Measurements from ENCODE around the gene KLHDC7A. TPM values are rescaled to one million over a fixed set of nuclear protein-coding genes. Genes with fewer than 3 reads are reported as not detected.

KLHDC7A gene
- total RNA-seq, 1 donor from 2014 or later: not detected

DNA sequence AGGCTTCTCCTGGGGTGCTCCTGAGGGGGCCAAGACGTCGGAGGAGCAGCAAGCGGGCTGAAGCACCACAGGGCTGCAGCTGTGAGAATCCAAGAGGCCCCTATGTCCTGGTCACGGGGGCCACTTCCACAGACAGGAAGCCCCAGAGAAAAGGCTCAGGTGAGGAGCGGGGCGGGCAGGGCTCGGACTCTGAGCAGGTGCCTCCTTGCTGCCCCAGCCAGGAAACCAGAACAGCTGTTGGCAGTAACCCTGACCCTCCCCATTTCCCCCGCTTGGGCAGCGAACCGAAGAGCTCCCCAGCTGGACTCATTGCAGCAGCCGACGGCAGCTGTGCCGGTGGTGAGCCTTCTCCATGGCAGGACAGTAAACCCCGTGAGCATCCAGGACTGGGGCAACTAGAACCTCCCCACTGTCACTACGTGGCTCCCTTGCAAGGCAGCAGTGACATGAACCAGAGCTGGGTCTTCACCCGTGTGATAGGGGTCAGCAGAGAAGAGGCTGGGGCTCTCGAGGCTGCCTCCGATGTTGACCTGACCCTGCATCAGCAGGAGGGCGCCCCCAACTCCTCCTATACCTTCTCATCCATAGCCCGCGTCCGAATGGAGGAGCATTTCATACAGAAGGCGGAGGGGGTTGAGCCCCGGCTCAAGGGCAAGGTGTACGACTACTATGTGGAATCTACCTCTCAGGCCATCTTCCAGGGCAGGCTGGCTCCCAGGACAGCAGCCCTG, 625 bp downstream of the KLHDC7A start:
- TF ChIP-seq POLR2A (IDR thresholded peaks at IDR 0.05) (no peak), POLR2AphosphoS5 (IDR thresholded peaks at IDR 0.05; ENCODE audit: insufficient read depth in 1 of 2, low read depth in 1 of 2) (no peak)
- TF ChIP-seq, protein P1, sequence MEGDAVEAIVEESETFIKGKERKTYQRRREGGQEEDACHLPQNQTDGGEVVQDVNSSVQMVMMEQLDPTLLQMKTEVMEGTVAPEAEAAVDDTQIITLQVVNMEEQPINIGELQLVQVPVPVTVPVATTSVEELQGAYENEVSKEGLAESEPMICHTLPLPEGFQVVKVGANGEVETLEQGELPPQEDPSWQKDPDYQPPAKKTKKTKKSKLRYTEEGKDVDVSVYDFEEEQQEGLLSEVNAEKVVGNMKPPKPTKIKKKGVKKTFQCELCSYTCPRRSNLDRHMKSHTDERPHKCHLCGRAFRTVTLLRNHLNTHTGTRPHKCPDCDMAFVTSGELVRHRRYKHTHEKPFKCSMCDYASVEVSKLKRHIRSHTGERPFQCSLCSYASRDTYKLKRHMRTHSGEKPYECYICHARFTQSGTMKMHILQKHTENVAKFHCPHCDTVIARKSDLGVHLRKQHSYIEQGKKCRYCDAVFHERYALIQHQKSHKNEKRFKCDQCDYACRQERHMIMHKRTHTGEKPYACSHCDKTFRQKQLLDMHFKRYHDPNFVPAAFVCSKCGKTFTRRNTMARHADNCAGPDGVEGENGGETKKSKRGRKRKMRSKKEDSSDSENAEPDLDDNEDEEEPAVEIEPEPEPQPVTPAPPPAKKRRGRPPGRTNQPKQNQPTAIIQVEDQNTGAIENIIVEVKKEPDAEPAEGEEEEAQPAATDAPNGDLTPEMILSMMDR (IDR thresholded peaks at IDR 0.05): no peak
- H3K9me3 ChIP-seq: no peaks in the 10 kb centered on the region
- H3K27me3 ChIP-seq: no peaks in the 10 kb centered on the region
- H3K27ac ChIP-seq: no peak overlapping the region
- intact Hi-C loops (cut with DNase I): no loop called here
- H3K4me3 ChIP-seq: no peak overlapping the region
- no peaks in the 10 kb centered on the region for H3K36me3 ChIP-seq
- H3K4me1 ChIP-seq: no peaks in the 10 kb centered on the region
- no peak for DNase-seq (ENCODE audit: extremely low spot score in 2 of 2)

DNA sequence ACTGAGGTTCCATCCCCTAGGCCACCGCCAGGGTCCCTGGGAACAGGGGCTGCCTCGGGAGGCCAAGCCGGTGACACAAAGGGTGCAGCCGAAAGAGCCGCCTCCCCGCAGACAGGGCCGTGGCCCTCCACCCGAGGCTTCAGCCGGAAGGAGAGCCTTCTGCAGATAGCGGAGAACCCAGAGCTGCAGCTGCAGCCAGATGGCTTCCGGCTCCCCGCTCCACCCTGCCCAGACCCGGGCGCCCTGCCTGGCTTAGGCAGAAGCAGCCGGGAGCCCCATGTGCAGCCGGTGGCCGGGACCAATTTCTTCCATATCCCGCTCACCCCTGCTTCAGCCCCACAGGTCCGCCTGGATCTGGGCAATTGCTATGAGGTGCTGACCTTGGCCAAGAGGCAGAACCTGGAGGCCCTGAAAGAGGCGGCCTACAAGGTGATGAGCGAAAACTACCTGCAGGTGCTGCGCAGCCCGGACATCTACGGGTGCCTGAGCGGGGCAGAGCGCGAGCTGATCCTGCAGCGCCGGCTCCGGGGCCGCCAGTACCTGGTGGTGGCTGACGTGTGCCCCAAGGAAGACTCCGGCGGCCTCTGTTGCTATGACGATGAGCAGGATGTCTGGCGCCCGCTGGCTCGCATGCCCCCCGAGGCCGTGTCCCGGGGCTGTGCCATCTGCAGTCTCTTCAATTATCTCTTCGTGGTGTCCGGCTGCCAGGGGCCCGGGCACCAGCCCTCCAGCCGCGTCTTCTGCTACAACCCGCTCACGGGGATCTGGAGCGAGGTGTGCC, 1.4 kb downstream of the KLHDC7A start:
- no peaks in the 10 kb centered on the region for H3K36me3 ChIP-seq
- no peaks in the 10 kb centered on the region for H3K9me3 ChIP-seq
- no peak for DNase-seq (ENCODE audit: extremely low spot score in 2 of 2)
- no peak overlapping the region for H3K27ac ChIP-seq
- TF ChIP-seq, protein P1 (IDR thresholded peaks at IDR 0.05): no peak
- TF ChIP-seq POLR2AphosphoS5 (IDR thresholded peaks at IDR 0.05; ENCODE audit: insufficient read depth in 1 of 2, low read depth in 1 of 2): no peak
- no peak for TF ChIP-seq POLR2A (IDR thresholded peaks at IDR 0.05)
- no peak overlapping the region for H3K4me3 ChIP-seq
- no peaks in the 10 kb centered on the region for H3K4me1 ChIP-seq
- intact Hi-C loops (cut with DNase I): no loop called here
- H3K27me3 ChIP-seq: no peaks in the 10 kb centered on the region

DNA sequence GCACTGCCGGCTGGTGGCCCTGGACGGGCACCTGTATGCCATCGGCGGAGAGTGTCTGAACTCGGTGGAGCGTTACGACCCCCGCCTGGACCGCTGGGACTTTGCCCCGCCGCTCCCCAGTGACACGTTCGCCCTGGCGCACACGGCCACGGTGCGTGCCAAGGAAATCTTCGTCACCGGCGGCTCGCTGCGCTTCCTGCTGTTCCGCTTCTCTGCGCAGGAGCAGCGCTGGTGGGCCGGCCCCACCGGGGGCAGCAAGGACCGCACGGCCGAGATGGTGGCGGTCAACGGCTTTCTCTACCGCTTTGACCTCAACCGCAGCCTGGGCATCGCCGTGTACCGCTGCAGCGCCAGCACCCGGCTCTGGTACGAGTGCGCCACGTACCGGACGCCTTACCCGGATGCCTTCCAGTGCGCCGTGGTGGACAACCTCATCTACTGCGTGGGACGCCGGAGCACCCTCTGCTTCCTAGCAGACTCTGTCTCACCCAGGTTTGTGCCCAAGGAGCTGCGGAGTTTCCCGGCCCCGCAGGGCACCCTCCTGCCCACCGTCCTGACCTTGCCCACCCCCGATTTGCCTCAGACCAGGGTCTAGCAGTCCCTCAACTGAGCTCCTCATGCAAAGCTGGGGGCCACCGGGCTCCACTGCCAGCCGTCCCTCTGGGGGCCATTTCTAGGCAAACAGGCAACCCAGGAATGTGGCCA, 2.1 kb downstream of the KLHDC7A start:
- Histone ChIP-seq H3K36me3 (no peaks in the 10 kb centered on the region), H3K4me3 (no peak overlapping the region), H3K27me3 (no peaks in the 10 kb centered on the region), H3K9me3 (no peaks in the 10 kb centered on the region), H3K4me1 (no peaks in the 10 kb centered on the region), H3K27ac (no peak overlapping the region)
- intact Hi-C loops (cut with DNase I): no loop called here
- TF ChIP-seq, protein P1 (IDR thresholded peaks at IDR 0.05): no peak
- no peak for TF ChIP-seq POLR2A (IDR thresholded peaks at IDR 0.05)
- TF ChIP-seq POLR2AphosphoS5 (IDR thresholded peaks at IDR 0.05; ENCODE audit: insufficient read depth in 1 of 2, low read depth in 1 of 2): no peak
- no peak for DNase-seq (ENCODE audit: extremely low spot score in 2 of 2)

DNA sequence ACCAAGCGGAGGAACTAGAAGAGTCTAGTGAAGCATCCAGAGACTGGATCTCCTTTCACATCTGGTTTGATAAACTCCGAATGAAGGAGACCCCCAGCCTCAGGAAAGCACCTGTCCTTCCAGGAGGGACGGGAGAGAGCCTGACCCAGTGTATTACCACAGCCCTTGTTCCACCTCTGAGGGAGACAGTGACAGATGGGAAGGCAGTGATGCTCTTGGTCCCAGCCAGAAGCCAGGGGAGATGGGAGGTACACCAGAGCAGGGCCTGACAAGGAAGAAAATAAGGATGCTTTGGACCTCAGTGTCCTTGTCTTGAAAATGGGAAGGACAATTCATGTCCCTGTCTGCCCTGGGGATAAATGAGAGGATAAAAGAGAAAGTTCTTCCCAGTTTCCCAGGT, 3.5 kb downstream of the KLHDC7A start:
- no peak overlapping the region for H3K4me3 ChIP-seq
- no peak for DNase-seq (ENCODE audit: extremely low spot score in 2 of 2)
- H3K4me1 ChIP-seq: no peaks in the 10 kb centered on the region
- H3K27ac ChIP-seq: no peak overlapping the region
- no peak for TF ChIP-seq POLR2A (IDR thresholded peaks at IDR 0.05)
- H3K36me3 ChIP-seq: no peaks in the 10 kb centered on the region
- no peaks in the 10 kb centered on the region for H3K27me3 ChIP-seq
- intact Hi-C loops (cut with DNase I): no loop called here
- no peaks in the 10 kb centered on the region for H3K9me3 ChIP-seq

DNA sequence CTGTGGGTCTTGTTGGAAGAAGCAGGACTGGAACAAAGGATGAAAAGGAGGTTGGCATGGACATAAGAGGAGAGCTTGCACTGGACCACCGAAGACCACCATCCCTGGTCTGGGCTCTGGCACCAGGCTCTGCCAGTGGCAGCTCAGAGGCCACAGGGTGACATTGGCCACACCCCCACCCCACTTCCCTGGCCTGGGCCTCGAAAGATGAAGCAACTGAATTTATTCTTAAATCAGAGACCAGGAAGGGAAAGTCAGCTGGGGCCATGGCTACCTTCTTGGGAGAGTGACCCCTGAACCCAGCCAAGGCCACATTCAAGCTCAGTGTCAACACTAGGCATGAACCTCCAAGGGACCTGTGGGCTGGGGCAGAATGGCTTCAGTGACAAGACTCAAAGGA, 4.0 kb downstream of the KLHDC7A start:
- intact Hi-C loops (cut with DNase I): no loop called here
- no peak for DNase-seq (ENCODE audit: extremely low spot score in 2 of 2)
- no peak for TF ChIP-seq POLR2AphosphoS5 (IDR thresholded peaks at IDR 0.05; ENCODE audit: insufficient read depth in 1 of 2, low read depth in 1 of 2)
- no peak for TF ChIP-seq POLR2A (IDR thresholded peaks at IDR 0.05)
- TF ChIP-seq, protein P1 (IDR thresholded peaks at IDR 0.05): no peak
- no peaks in the 10 kb centered on the region for H3K4me1 ChIP-seq
- no peaks in the 10 kb centered on the region for H3K9me3 ChIP-seq
- H3K36me3 ChIP-seq: no peaks in the 10 kb centered on the region
- H3K27ac ChIP-seq: no peak overlapping the region
- no peaks in the 10 kb centered on the region for H3K27me3 ChIP-seq
- no peak overlapping the region for H3K4me3 ChIP-seq
